Central memory CD8-positive, alpha-beta T cell (primary cell): Measurements from ENCODE around the gene RALBP1.

Experiments used
- ATAC-seq: fragments of 150-1000 bp; cut with Tn5 transposase; replicated peaks from 2 replicates; pipeline ENCODE4 v1.10.0; 2022; ENCODE audit warnings: mild to moderate bottlenecking, moderate FRiP score, moderate number of reproducible peaks; ENCODE audit not compliant: poor library complexity, severe bottlenecking; ENCODE audit errors: extremely low read depth
- DNase-seq, 2 donors: peaks; one replicate each; pipeline ENCODE4 v3.0.0; 2021; ENCODE audit warnings: low spot score in 2 of 2
- H3K27ac Mint-ChIP-seq: one replicate; pipeline ENCODE4 v1.8.0; 2022; ENCODE audit warnings: low read depth, mild to moderate bottlenecking, moderate library complexity, mixed read lengths
- H3K27me3 Mint-ChIP-seq: one replicate; pipeline ENCODE4 v1.8.0; 2022; ENCODE audit warnings: mixed read lengths
- H3K36me3 Mint-ChIP-seq: one replicate; pipeline ENCODE4 v1.8.0; 2022; ENCODE audit warnings: mild to moderate bottlenecking, moderate library complexity, mixed read lengths; ENCODE audit not compliant: insufficient read depth
- H3K4me1 Mint-ChIP-seq: one replicate; pipeline ENCODE4 v1.8.0; 2022; ENCODE audit warnings: mixed read lengths
- H3K4me3 Mint-ChIP-seq: one replicate; pipeline ENCODE4 v1.8.0; 2022; ENCODE audit warnings: mild to moderate bottlenecking, moderate library complexity, mixed read lengths
- H3K9me3 Mint-ChIP-seq: one replicate; pipeline ENCODE4 v1.8.0; 2022; ENCODE audit warnings: mixed read lengths

RALBP1 gene

DNA sequence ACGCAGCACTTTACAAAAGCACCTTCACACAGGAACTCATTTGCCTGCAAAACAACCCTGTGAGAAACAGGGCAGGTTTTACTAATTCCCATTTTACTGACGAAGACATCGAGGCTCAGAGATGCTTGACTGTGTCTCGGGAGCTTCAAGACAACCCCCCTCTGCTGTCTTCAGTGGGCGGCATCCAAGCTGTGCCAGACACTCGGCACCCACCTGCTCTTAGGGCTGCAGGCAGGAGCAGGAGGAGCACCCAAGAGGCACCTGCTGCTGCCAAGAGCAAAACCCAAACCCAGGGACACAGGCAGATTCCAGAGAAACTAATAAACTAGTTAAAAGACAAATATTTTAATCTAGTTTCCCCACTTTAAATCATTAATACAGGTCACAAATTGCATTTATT, 71.2 kb downstream of the RALBP1 start:
- Mint-ChIP-seq H3K27me3 (no peaks in the 10 kb centered on the region), H3K9me3 (no peaks in the 10 kb centered on the region), H3K36me3 (peaks cover 33% of the 10 kb centered on the region), H3K4me3 (no peak overlapping the region), H3K27ac (no peak overlapping the region), H3K4me1 (no peaks in the 10 kb centered on the region)
- no peak for ATAC-seq
- DNase-seq = no peak

DNA sequence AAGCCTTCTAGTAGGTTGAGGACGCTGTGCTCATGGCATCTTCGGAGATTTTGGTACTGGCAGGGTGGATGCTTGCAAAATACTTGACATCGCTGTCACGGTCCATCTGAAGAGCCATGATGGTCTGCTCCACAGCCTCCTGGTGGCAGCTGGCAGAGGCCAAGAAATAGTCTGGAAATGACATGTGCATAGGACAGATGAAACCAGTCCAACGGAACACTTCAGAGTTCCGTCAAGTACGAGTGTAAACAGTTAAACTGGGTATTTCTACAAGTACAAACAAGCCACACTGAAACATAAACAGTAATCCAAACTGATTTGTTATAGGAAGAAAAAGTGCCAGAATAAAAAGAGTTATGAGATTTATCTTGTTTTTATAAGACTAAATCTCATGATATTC, 72.5 kb downstream of the RALBP1 start:
- Mint-ChIP-seq H3K27ac (no peak overlapping the region), H3K4me3 (no peak overlapping the region), H3K27me3 (no peaks in the 10 kb centered on the region), H3K9me3 (no peaks in the 10 kb centered on the region), H3K4me1 (no peaks in the 10 kb centered on the region), H3K36me3 (peaks cover 34% of the 10 kb centered on the region)
- ATAC-seq (no peak), DNase-seq (no peak)

DNA sequence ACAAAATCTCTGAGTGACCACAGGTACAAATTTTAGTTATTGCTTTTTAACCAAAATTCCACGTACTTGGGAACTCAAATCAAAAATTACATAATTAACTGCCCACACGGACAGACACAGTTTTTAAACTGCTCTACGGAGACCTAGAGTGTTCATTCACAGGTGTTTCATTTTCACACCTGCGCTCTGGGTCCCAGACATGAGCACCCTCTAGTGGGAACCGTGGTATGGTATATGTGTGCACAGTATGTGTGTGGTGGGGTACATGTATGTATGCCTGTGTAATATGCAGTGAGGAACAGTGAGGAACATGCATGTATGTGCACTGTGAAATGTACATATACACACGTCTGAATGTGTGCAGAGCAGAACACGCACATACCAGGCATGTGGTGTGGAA, 74.1 kb downstream of the RALBP1 start:
- no peaks in the 10 kb centered on the region for H3K27me3 Mint-ChIP-seq

DNA sequence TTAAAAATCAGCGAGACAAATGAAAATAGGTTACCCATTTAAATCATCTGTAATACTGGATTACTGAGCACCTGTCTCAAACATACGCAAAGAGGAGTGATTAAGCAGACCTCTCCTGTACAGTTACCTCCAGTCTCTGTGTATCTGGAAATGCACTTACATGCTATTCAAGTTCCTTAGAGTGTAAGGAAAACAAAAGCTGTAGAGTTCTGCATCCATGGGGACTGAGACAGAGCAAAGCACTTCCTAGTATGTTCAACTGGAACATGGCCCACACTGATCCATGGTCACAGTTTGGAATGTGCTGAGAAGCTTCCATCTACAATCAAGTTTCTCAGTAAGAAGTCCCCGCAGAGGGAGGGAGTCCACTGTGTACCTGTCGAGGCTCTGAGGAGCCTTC, 75.1 kb downstream of the RALBP1 start:
- peaks cover 52% of the 10 kb centered on the region for H3K36me3 Mint-ChIP-seq

More for the DNA sequence above, 74.1 kb downstream of the RALBP1 start:
- DNase-seq = no peak
- no peak overlapping the region for H3K4me3 Mint-ChIP-seq
- ATAC-seq = no peak
- no peaks in the 10 kb centered on the region for H3K9me3 Mint-ChIP-seq
- peaks cover 47% of the 10 kb centered on the region for H3K36me3 Mint-ChIP-seq
- no peak overlapping the region for H3K27ac Mint-ChIP-seq
- H3K4me1 Mint-ChIP-seq = no peaks in the 10 kb centered on the region

DNA sequence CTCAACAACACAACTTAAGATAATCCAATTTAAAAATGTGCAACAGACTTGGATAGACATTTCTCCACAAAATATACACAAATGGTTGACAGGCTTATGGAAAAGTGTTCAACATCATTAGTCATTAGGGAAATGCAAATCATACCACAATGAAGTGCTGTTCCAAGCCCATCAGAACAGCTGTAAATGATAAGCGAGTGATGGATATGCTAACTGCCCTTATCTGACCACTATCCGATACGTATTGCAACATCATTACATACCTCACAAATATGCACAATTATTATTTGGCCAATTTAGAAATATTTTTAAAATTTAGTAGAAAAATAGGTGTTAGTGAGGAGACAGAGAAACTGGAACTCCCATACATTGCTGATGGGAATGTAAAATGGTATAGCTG, 76.9 kb downstream of the RALBP1 start:
- no peaks in the 10 kb centered on the region for H3K4me1 Mint-ChIP-seq
- no peak for DNase-seq
- H3K27ac Mint-ChIP-seq = no peak overlapping the region
- H3K9me3 Mint-ChIP-seq = no peaks in the 10 kb centered on the region
- no peak overlapping the region for H3K4me3 Mint-ChIP-seq
- H3K27me3 Mint-ChIP-seq = no peaks in the 10 kb centered on the region
- no peak for ATAC-seq
- H3K36me3 Mint-ChIP-seq = peaks cover 57% of the 10 kb centered on the region

More for the DNA sequence above, 75.1 kb downstream of the RALBP1 start:
- ATAC-seq = no peak
- Mint-ChIP-seq H3K4me1 (no peaks in the 10 kb centered on the region), H3K27me3 (no peaks in the 10 kb centered on the region), H3K27ac (no peak overlapping the region), H3K4me3 (no peak overlapping the region), H3K9me3 (no peaks in the 10 kb centered on the region)
- DNase-seq = no peak

DNA sequence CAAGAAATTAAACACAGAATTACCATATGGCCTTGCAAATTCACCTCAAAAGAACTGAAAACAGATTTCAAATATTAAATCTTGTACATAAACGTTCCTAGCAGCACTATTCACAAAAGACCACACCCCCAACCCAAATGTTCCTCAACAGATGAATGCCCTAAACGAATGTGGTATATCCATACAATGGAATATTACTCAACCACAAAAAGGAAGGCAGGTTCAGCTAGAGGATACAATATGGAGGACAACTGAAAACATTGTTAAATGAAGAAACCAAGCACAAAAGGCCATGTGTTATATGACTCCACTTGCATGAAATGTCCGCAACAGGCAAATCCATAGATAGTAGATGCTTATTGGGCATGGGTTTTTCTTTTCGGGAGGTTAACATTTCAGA, 77.3 kb downstream of the RALBP1 start:
- no peaks in the 10 kb centered on the region for H3K4me1 Mint-ChIP-seq
- H3K27ac Mint-ChIP-seq = no peak overlapping the region
- H3K4me3 Mint-ChIP-seq = no peak overlapping the region
- H3K9me3 Mint-ChIP-seq = no peaks in the 10 kb centered on the region
- H3K27me3 Mint-ChIP-seq = no peaks in the 10 kb centered on the region
- ATAC-seq (no peak), DNase-seq (no peak)
- peaks cover 56% of the 10 kb centered on the region for H3K36me3 Mint-ChIP-seq

DNA sequence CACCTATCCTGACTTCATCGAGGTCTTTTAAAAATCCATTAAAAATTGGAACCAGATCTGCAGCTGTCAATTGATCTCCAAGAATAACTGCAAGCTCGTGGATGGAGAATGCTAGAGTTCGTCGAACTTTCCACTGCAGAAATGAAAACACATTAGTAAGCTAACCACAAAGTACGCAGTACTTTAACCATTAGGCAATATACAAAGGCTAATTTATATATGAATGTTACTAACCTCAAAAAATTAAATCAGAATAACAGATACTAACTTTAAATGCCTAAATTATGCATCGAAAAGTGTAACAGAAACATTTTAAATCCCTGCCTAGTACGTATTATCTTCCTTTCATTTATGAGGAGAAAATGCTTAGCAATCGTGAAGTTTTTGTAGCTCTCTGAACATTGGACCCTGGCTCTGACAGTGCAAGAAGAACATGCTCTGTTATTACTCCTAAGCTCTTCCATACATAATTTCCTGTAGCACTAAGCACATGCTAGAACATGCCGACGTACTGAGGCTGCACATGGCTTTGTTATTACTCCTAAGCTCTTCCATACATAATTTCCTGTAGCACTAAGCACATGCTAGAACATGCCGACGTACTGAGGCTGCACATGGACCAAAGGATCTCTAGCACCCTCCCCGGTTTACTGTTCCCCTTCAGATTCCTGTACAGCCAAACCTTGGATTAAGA, 82.1 kb downstream of the RALBP1 start:
- Mint-ChIP-seq H3K4me3 (no peak overlapping the region), H3K27me3 (no peaks in the 10 kb centered on the region), H3K9me3 (no peaks in the 10 kb centered on the region), H3K4me1 (no peaks in the 10 kb centered on the region), H3K36me3 (peaks cover 59% of the 10 kb centered on the region), H3K27ac (peak overlapping the region; percentile 32)
- no peak for DNase-seq
- no peak for ATAC-seq

DNA sequence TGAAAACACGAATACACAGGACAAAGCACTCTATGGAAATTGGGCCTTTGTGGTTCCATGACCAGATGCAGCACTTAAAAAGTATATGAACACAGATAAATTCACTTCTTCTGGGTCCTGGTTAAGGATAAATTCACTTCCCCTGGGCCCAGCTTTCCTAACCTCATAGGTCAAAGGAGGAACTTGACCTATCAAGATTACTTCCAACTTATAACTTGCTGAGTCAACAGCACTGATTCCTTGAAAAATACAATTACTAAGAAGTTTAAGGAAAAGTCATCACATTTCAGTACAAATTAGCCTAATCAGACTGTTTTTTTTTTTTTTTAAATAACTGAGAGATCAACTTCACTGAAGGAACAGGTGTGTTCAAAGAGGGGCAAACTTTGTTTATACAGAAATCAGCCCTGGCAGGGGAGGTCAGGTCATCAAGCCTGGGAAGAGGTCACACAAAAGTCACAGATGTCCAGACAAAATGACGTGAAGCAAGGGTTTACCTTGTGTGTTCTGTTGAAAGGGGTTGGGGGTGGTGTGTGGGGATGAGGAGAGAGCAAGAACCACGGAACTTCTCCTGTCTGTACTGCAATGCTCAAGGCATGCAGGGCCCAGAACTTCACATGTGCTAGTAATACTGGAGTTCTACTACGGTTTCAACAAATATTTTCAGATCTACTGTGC, 83.2 kb downstream of the RALBP1 start:
- Mint-ChIP-seq H3K9me3 (no peaks in the 10 kb centered on the region), H3K4me3 (no peak overlapping the region), H3K27ac (peak overlapping the region; percentile 32), H3K36me3 (peaks cover 59% of the 10 kb centered on the region), H3K27me3 (no peaks in the 10 kb centered on the region), H3K4me1 (no peaks in the 10 kb centered on the region)
- no peak for ATAC-seq
- DNase-seq = no peak

DNA sequence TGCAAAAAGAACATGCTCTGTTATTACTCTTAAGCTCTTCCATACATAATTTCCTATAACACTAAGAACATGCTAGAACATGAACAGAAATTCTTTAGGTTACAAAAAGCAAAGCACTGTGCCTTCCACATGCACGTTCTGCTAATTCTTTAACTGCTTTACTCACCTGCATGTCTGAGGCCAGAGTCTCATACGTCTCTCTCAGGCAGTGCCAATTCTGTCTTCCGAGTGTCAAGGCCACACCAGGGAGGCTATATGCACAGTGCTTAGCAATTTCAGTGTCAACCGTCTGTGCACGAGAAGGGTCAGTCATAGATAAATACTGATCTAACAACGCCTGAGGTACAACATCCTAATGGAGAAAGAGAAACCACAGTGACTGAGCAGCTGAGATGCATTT, 83.9 kb downstream of the RALBP1 start:
- Mint-ChIP-seq H3K36me3 (peaks cover 53% of the 10 kb centered on the region), H3K27ac (no peak overlapping the region), H3K4me3 (no peak overlapping the region), H3K27me3 (no peaks in the 10 kb centered on the region), H3K4me1 (no peaks in the 10 kb centered on the region), H3K9me3 (no peaks in the 10 kb centered on the region)
- no peak for ATAC-seq
- DNase-seq = no peak

DNA sequence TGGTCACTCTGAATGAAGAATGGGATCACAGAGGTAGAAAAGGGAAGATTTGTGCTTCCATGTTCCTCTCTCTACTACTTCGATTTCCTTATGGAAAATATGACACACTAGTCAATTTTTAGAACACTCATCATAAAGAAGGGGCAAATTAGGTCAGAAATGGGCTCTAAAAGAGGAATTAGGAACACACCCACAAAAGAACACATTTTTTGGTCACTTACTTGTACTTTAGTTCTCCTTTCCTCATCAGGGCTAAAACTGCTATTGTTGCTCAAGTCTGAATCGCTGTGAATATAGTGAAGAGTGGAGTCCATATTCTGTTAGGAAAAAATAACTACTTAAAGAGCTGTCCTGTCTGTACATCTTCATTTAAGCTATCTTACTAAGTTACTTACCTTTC, 86.4 kb downstream of the RALBP1 start:
- H3K27me3 Mint-ChIP-seq = no peaks in the 10 kb centered on the region
- no peak overlapping the region for H3K4me3 Mint-ChIP-seq
- DNase-seq (no peak), ATAC-seq (no peak)
- peaks cover 36% of the 10 kb centered on the region for H3K36me3 Mint-ChIP-seq
- peak overlapping the region; percentile 63 for H3K27ac Mint-ChIP-seq
- H3K4me1 Mint-ChIP-seq = no peaks in the 10 kb centered on the region
- H3K9me3 Mint-ChIP-seq = no peaks in the 10 kb centered on the region

DNA sequence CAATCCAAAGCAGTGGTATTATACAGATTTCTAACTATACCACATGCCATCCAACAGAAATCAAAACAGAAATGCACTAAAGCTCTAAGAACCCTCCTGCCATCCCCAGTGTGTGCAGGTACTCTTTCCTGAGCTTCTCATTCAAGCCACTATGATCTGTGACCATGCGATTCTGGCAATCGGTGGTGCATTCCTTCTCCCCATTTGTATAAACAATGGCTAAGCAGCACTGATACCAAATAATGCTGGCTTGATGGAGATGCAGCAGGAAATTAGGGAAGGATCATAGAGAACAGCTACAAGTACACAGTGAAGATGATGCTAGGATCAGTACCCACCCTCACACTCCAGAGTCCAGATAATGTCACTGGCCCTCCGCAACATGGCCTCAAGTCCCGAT, 87.3 kb downstream of the RALBP1 start:
- H3K36me3 Mint-ChIP-seq = peaks cover 34% of the 10 kb centered on the region

DNA sequence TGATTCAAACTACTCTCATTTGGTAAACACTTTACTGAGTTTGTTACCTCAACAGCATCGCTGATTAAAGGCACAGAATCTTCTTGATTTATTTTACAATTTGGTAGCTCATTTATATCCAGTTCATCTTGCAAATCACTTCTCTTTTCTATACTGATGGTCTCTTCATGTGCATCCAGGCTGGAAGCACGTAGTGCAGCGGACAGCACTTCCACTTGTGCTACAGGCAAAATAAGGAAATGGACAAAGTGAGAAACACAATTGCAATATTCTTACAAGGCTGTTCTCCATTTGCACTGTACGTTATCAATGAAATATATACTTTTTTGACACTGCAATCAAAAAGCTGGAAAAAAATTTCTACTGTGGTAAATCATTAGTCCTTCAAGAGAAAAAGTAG, 88.0 kb downstream of the RALBP1 start:
- H3K9me3 Mint-ChIP-seq = no peaks in the 10 kb centered on the region
- no peaks in the 10 kb centered on the region for H3K4me1 Mint-ChIP-seq
- ATAC-seq (no peak), DNase-seq (no peak)
- peaks cover 30% of the 10 kb centered on the region for H3K36me3 Mint-ChIP-seq
- no peaks in the 10 kb centered on the region for H3K27me3 Mint-ChIP-seq
- no peak overlapping the region for H3K4me3 Mint-ChIP-seq
- no peak overlapping the region for H3K27ac Mint-ChIP-seq

More for the DNA sequence above, 87.3 kb downstream of the RALBP1 start:
- Mint-ChIP-seq H3K27me3 (no peaks in the 10 kb centered on the region), H3K4me3 (no peak overlapping the region), H3K9me3 (no peaks in the 10 kb centered on the region), H3K27ac (peak overlapping the region; percentile 63), H3K4me1 (no peaks in the 10 kb centered on the region)
- DNase-seq (no peak), ATAC-seq (no peak)

DNA sequence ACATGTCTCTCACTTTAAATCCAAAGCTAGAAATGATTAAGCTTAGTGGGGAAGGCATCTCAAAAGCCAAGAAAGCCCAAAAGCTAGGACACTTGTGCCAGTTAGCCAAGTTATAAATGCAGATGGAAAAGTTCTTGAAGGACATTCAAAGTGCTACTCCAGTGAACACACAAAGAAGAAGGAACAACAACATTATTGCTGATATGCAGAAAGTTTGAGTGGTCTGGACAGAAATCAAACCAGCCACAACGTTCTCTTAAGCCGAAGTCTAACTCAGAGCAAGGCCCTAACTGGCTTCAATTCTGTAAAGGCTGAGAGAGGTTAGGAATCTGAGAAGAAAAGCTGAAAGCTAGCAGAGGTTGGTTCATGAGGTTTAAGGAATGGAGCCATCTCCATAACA, 90.1 kb downstream of the RALBP1 start:
- H3K4me1 Mint-ChIP-seq = no peaks in the 10 kb centered on the region
- ATAC-seq (no peak), DNase-seq (no peak)
- no peaks in the 10 kb centered on the region for H3K27me3 Mint-ChIP-seq
- H3K27ac Mint-ChIP-seq = peak overlapping the region; percentile 32
- peaks cover 26% of the 10 kb centered on the region for H3K36me3 Mint-ChIP-seq
- H3K4me3 Mint-ChIP-seq = no peak overlapping the region
- no peaks in the 10 kb centered on the region for H3K9me3 Mint-ChIP-seq
